Smooth muscle cell (in vitro differentiated cells): ENCODE results near the gene DCANP1. TPM values are rescaled to one million over a fixed set of nuclear protein-coding genes. Genes with fewer than 3 reads are reported as not detected.

Experiments
- DNase-seq: peaks from one replicate; lab custom pipeline; 2025; ENCODE audit not compliant: unreplicated experiment; lab: John Stamatoyannopoulos, UW
- H2AFZ ChIP-seq: fragments of 200-600 bp; sonication (generic); 2 replicates; pipeline ENCODE4 v1.6.0; 2016; ENCODE audit warnings: antibody characterized with exemption, low read depth, mild to moderate bottlenecking
- H3F3A ChIP-seq: fragments of 200-600 bp; sonication (generic); 2 replicates; pipeline ENCODE4 v1.6.0; 2017; ENCODE audit warnings: antibody characterized with exemption, low read depth
- H3K27ac ChIP-seq: fragments of 200-600 bp; sonication (generic); 2 replicates; pipeline ENCODE4 v1.5.1; 2016; ENCODE audit warnings: low read depth, mild to moderate bottlenecking
- H3K27me3 ChIP-seq: fragments of 200-600 bp; sonication (generic); 2 replicates; pipeline ENCODE4 v1.6.1; 2016; ENCODE audit warnings: low read depth, mild to moderate bottlenecking
- H3K36me3 ChIP-seq: fragments of 200-600 bp; sonication (generic); 2 replicates; pipeline ENCODE4 v1.5.1; 2016; ENCODE audit warnings: low read depth
- H3K4me1 ChIP-seq: fragments of 200-600 bp; sonication (generic); 2 replicates; pipeline ENCODE4 v1.5.1; 2016; ENCODE audit warnings: low read depth
- H3K4me2 ChIP-seq: fragments of 200-600 bp; sonication (generic); 2 replicates; pipeline ENCODE4 v1.6.0; 2016; ENCODE audit warnings: mild to moderate bottlenecking
- H3K4me3 ChIP-seq: fragments of 200-600 bp; sonication (generic); 2 replicates; pipeline ENCODE4 v1.5.1; 2016; ENCODE audit warnings: mild to moderate bottlenecking
- H3K79me2 ChIP-seq: fragments of 200-600 bp; sonication (generic); 2 replicates; pipeline ENCODE4 v1.6.0; 2016; ENCODE audit warnings: low read depth, mild to moderate bottlenecking
- H3K9ac ChIP-seq: fragments of 200-600 bp; sonication (generic); 2 replicates; pipeline ENCODE4 v1.6.0; 2016; ENCODE audit warnings: low read depth
- H3K9me3 ChIP-seq: fragments of 200-600 bp; sonication (generic); replicated peaks from 2 replicates; pipeline ENCODE4 v1.5.1; 2016; ENCODE audit warnings: low read depth
- H4K20me1 ChIP-seq: fragments of 200-600 bp; sonication (generic); 2 replicates; pipeline ENCODE4 v1.6.0; 2016; ENCODE audit warnings: low read depth
- CTCF ChIP-seq: fragments of 200-600 bp; sonication (generic); IDR thresholded peaks from 2 replicates; pipeline ENCODE4 v1.5.1; 2017; ENCODE audit warnings: borderline replicate concordance, mild to moderate bottlenecking, antibody characterized with exemption; ENCODE audit not compliant: insufficient read depth, poor library complexity, severe bottlenecking
- WGBS: methylation state at CpG from one replicate; pipeline ENCODE4 v1.1.7; 2016; ENCODE audit warnings: low lambda C conversion rate; 5-methylcytosine and 5-hydroxymethylcytosine counted together
- polyA plus RNA-seq: library from polyadenylated mRNA; unstranded; fragments of >200 nt; fragmentation: Nextera tagmentation; extraction: Ambion mirVana; gene quantifications from 2 replicates; pipeline ENCODE4 v1.2.1, GENCODE V29; 2016
- total RNA-seq: library from RNA; depleted of rRNA; stranded (reverse); fragments of >200 nt; gene quantifications from 2 replicates; pipeline ENCODE4 v1.2.3, GENCODE V29; 2014

The DCANP1 gene
- total and polyA plus RNA-seq, 2 experiments from 2014 or later, result not detected

DNA sequence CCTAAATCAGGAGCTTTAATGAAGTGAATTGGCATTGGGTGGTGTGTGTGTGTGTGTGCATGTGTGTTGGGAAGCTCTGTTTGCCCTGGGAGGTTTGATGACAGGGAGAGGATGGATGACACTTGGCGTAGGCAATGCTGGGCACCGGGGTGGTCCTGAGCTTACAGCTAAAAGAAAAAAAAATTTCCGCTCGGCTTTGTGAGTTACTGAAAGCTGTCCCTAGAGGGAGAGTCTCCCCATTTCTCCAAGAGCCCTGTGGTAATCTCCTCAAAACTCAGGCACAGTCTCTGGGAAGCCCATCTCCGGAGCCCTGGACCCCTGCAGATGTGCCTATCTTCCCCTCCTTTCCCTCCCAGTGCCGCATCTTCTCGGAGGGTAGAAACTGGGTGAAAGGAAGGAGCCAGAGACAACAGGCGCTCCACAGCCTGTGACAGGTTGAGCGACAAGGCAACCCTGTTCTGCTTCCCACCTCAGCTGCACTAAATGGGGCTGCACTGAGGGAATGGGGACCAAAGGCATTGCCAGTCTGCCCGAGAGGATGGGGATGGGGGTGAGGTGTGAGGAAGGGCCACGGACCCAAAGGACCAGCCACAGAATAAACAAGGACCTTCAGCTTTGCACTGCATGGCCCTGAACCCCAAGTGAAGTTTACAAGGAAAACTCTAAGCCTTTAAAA is 40.8 kb upstream of the DCANP1 start:
- peaks cover 7% of the 10 kb centered on the region for H3F3A ChIP-seq
- TF ChIP-seq CTCF, result no peak
- H3K9ac ChIP-seq, result no peak overlapping the region
- H2AFZ ChIP-seq, result no peak overlapping the region
- H3K36me3 ChIP-seq, result no peaks in the 10 kb centered on the region
- peaks cover 61% of the 10 kb centered on the region for H3K27me3 ChIP-seq
- no peaks in the 10 kb centered on the region for H4K20me1 ChIP-seq
- H3K27ac ChIP-seq, result no peak overlapping the region
- H3K4me2 ChIP-seq, result peak overlapping the region; percentile 87
- WGBS, result 36% methylated on average over 11 of the region's 11 CpGs
- H3K9me3 ChIP-seq, result no peaks in the 10 kb centered on the region
- no peak for DNase-seq
- H3K4me1 ChIP-seq, result peaks cover 34% of the 10 kb centered on the region
- H3K4me3 ChIP-seq, result peak overlapping the region; percentile 53
- H3K79me2 ChIP-seq, result no peaks in the 10 kb centered on the region

GRCh38 chr5:135487037-135487395 is 39.9 kb upstream of the DCANP1 start:
- 33% methylated on average over 1 of the region's 1 CpG for WGBS
- Histone ChIP-seq H3K4me2 (no peak overlapping the region), H3K36me3 (no peaks in the 10 kb centered on the region), H3K4me1 (peaks cover 34% of the 10 kb centered on the region), H3K9me3 (no peaks in the 10 kb centered on the region), H3K79me2 (no peaks in the 10 kb centered on the region), H3F3A (peaks cover 7% of the 10 kb centered on the region), H3K9ac (no peak overlapping the region), H4K20me1 (no peaks in the 10 kb centered on the region), H3K27me3 (peaks cover 53% of the 10 kb centered on the region), H3K4me3 (no peak overlapping the region), H3K27ac (no peak overlapping the region), H2AFZ (no peak overlapping the region)
- DNase-seq, result no peak
- TF ChIP-seq CTCF, result no peak

DNA sequence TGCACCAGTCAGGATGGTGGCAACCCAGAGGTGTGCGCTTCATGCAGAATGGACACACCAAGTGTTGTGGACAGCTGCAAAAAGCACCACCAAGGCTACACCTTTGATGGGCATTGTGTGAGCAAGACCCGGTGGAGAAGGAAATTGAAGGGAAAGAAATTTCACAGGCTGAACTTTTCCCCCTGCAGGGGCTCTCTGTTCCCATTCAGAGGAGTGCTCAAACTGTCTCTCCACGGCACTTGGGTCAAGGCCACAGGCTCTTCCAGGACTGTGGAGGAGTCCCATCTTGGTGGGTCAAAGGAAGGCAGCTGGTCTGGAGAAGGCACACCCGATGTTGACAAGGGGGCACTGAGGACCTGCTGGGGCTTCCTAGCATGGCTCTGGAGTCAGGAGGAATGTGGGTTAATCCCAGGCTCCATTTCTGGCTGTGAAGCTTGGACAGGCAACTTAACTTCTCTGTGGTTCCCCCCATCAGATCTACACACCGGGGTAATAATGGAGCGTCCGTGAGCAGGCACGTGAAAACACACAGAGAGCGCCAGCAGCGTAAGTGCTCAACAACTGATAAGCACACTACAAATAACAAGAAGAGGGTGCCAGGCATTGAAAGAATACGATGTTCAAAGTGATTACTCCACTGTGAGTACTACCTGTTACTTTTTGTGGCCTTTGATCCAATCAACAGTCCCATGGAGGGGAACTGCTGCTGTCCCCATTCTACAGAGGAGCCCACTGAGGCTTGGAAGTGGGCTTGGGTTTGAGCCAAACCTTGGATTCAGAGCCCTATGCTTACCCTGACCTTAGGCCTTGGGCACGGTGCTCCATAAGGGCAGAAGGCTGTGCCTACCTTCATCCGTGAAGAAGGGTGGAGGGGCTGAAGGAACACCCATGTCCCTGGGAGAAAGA is 39.2 kb upstream of the DCANP1 start:
- Histone ChIP-seq H3K4me3 (no peak overlapping the region), H3K27me3 (peaks cover 47% of the 10 kb centered on the region), H4K20me1 (no peaks in the 10 kb centered on the region), H2AFZ (no peak overlapping the region), H3K79me2 (no peaks in the 10 kb centered on the region), H3K27ac (no peak overlapping the region), H3K4me2 (no peak overlapping the region), H3F3A (peaks cover 7% of the 10 kb centered on the region), H3K9me3 (no peaks in the 10 kb centered on the region), H3K36me3 (no peaks in the 10 kb centered on the region), H3K9ac (no peak overlapping the region), H3K4me1 (peaks cover 30% of the 10 kb centered on the region)
- no peak for TF ChIP-seq CTCF
- WGBS, result 85% methylated on average over 13 of the region's 13 CpGs
- DNase-seq, result no peak
